ENCODE data around the gene TPBGL. TPM values are rescaled to one million over a fixed set of nuclear protein-coding genes. Genes with fewer than 3 reads are reported as not detected.

Gene TPBGL
- total RNA-seq, 1 experiment from 2014 or later, result not detected

DNA sequence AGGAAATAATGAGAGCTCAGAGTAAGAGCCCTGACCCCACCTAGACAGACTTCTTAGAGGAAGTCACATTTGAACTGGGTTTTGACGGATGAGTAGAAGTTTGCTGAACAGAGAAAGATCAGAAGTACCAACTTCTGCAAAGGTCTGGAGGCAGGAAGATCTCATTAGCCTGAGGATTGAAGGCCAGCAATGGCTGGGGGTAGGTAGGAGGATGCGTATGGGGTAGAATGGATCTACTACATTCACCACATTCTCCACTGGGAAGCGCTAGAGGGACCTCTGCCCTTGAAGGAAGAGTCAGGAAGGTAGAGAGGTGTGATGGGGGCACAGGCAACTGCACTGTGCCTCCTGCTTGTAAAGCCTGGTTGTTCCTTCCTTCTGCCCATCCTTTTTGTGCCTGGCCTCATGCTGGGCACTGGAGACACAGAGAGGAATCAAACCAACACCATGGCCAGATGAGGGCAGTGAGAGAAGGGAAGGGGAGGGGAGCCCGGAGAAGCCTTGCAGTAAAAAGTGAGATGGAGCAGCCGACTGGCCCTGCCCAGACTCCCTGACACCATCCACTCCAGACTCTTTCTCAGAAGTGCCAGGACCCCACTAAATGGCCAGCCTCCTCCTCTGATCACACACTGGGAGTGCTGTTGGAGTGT, 4.9 kb downstream of the TPBGL start:
- no peak for DNase-seq (ENCODE audit: low read depth)

DNA sequence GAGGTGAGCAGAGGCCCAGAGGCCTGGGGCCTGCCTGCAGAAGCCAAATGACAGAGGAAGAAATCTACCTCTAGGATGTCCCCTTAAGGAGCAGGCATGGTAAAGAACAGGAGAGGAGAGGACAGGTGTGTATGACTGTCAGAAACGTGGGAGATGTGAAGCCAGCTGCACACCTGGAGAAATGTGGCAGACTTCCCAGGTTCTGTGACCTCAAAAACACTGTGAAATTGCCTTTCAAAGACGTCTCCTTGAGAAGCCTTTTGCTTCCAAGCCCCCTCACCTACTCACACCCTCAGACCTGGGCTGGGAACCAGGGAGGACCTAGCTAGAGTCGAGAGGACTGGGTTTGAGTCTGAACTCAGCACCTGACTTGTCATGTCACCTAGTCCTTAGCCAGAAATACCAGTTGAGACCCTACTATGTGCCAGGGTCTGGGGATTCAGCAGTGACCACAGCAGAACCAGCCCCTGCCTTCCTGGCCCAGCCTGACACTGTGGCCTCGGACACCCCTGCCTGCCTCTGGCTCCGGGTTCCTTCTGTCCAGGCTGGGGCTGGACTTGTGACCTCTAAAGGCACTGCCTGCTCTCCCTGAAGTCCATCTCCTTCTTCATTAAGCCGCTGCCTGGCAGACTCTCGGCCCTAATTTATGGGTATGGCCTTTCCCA, 5.6 kb downstream of the TPBGL start:
- no peak for DNase-seq (ENCODE audit: low read depth)

DNA sequence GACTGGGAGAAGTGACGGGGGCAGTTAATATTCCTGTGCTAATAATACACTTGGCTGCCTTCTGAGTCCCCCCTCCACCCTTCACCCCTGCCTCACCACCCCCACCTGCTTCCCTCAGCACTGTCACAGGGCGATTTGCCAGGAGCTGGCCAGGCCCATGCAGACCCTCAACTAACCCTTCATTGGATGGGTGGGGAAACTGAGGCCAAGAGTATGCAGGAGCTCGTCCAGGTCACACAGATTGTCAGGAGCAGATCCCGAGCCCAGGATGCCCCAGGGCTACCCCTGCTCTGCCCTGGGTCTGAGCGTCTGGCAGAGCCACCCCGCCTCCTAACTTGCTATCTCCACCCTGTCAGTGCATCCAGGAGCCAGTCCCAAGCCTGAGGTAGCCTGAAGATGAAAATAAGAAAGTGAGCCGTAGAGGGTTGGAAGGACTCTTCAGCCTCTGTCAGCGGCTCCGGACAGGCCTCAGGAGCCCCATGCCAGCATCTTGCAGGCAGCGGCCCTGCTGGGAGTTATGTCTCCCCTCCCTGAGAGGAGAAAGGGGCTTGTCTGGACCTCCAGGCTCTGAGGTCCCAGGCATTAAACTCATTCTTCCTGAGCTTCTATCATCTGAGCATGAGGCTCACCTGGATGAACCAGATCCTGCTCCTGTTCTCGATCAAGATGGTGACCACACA, 6.2 kb downstream of the TPBGL start:
- DNase-seq (ENCODE audit: low read depth), result no peak

DNA sequence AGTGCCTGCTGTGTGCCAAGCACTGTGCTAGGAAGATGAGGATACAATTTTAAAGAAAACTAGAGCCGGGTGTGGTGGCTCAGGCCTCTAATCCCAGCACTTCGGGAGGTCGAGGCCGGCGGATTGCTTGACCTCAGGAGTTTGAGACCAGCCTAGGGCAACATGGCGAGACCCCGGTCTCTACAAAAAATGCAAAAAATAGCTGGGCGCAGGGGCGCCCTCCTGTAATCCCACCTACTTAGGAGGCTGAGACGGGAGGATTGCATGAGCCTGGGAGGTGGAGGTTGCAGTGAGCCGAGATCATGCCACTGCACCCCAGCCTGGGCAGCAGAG, 8.3 kb downstream of the TPBGL start:
- no peak for DNase-seq (ENCODE audit: low read depth)

DNA sequence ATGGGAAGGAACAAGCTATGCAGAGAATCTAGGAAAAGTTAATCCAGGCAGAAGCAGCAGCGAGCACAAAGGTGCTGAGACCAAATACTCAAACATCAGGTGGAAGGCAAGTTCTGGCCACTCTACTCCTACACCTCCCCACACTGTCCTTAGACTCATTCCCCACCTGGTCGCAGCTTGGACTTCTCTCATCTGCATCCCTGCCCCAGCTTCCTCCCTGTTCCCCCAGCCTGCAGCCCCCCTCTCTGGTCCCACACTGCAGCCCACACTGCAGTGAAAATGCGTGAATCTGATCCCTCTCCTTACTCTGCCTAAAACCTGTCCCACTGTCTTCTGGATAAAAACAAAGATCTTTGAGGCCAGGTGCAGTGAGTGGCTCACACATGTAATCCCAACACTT, 9.1 kb downstream of the TPBGL start:
- DNase-seq (ENCODE audit: low read depth), result no peak

DNA sequence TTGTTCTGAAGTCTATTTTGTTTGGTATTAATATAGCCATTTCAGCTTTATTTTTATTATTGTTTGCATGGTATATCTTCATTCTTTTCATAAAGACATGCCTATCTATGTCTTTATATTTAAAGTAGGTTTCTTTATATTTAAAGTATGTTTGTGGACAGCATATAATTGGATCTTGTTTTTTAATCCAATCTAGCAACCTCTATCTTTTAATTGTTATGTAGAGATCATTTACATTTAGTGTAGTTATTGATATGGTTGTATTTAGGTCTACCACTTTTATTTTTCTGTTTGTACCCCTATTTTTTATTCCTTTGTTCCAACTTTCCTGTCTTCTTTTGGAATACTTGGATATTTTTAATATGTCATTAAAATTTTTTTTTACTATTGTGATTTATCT, 13.8 kb downstream of the TPBGL start:
- DNase-seq (ENCODE audit: low read depth), result no peak

DNA sequence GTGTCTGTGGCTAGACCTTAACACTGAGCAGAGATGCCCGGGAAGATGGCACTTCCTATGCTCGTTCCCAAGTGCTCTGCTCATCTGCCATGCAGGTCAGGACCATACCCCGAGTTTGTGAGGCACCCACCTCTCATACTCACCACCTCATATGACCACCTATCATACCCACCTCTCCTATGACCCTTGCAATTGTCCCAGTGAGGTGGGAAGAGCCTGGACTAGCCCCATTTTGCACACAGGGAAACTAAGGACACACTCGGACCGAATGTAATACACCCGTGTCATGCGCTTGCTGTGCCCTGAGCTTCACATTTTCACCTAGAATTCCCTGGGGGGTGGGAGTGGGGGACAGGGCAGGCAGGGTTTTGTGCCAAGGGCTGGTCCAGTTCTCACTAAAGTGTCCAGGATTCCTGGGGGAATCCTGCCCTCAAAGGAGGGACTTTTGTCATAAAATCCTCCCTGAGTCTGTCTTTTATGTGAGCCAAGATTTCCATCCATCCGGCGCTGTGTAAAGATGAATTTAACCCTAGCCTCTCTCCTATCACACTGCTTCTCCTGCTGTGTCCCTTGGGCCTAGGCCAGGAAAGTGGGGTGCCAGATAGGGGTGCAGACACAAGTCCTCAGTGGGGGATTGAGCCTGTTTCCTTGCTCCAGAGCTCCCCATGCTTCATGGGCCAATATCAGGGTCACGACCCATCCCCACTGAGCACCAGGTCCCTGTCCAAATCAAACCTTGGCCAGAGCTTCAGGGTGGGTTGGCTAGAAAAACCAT, 20.0 kb downstream of the TPBGL start:
- no peak for DNase-seq (ENCODE audit: low read depth)

DNA sequence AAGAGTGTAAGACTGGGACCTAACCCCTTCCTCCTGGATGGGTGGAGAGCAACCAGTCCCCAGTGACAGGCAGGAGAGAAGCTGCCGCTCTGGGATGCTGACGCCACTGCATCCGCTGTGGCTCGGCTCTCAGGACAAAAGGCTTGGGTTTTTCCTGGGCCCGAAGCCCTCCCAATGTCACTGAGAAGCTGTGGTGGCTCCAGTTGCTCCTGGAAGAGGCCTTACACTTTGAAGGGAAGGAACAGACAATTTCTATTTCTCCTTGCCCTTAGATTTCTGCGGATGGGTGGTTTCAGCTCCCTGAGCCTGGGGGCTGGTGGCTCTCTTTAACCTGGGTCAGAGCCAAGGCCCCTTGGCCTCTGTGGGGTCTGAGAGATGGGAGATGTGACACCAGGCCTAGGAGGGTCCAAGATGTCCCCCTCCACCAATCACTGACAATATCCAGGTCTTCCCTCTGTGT, 21.4 kb downstream of the TPBGL start:
- no peak for DNase-seq (ENCODE audit: low read depth)

DNA sequence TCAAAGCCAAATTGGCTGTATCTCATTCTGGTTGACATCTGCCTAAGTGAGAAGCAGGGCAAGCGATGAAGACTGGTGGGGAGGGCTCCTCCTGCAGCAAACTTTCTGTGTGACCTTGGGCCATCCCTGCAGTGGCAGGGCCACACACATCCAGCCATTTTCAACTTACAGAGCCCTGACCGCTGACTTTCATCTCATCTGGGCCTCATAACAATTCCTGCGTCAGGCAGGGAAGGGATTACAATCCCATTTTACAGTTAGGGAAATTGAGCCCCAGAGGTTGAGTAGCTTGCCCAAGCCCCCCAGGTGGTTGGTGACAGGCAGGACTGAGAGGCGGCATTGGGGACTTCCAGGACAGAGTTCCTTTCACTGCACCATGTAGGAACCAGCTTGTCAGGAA, 21.9 kb downstream of the TPBGL start:
- no peak for DNase-seq (ENCODE audit: low read depth)

DNA sequence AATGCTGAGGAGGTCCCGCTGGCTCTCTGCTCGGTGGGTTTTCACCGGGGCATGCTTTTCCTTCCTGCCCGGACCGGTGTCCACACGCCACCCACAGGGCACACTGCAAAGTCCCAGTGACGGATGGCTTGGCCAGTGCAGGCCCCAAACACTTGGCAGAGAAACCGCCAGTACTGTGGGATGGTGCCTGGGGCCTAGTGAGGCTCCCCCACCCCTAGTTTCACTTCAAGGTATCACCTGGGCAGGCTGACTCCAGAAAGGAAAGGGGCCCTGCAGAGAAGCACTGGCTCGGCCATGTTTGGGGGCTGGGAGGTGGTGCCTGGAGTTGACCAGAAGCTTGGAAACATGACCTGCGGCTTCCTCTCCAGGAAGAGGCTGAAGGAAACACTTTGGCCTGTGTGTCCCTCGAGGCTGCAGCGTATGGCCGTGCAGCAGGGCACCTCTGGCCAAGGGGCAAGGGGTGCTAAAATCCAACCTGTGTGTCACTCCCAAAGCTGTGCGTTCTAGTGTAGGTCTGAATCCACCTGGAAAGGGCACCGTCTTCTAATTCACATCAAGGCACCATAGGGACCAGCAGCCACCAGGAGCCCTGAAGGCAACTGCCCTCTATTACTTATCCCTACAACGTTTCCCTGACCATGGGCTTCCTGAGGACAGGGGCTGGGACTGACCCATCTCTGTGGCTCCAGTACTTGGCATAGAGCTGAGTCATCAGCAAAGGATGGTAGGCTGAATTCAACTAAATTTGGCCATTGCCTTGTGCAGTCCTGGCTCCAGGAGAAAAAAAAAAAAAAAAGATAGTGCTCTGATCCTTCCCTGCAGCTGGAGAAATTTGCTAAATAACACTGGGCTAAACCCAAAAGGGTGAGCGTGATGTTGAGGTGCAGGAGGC, 22.6 kb downstream of the TPBGL start:
- DNase-seq (ENCODE audit: low read depth), result no peak

DNA sequence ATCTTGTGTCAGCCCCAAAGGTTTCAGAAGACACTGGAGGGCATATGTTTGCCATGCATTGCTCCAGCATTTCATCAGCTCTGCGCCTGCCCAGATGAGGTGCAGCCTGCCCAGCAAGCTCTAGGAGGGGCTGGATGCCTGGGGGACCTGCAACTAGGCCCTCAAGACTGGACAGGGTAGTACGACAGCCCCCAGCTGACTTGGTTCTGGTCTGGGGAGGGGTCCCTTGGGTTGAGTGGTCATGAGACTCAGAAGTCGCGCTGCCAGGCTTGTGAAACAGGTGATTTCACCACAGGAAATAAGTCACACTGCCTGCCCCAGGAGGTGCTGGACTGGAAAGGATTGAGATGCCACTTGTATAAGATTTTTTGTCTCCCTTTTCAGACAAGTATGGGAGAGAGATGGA, 23.4 kb downstream of the TPBGL start:
- no peak for DNase-seq (ENCODE audit: low read depth)

DNA sequence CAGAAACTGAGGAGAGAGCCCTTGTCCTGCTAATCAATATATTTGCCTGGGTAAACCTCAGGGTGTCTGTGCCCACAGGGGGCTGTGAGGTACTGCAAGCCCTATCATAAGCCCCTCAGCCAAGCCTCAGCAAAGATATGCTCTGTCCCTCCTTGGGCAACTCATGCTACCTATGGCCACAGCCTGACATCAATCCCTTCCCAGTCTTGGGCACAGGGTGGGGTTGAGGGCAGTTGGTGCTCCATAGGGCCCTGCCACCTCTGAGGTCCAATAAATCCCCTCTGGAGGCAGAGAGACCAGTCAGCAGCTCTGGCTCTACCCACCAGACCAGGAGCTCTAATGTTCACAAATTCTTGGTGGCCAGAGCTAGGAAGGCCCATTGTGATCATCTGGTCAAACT, 23.8 kb downstream of the TPBGL start:
- no peak for DNase-seq (ENCODE audit: low read depth)

DNA sequence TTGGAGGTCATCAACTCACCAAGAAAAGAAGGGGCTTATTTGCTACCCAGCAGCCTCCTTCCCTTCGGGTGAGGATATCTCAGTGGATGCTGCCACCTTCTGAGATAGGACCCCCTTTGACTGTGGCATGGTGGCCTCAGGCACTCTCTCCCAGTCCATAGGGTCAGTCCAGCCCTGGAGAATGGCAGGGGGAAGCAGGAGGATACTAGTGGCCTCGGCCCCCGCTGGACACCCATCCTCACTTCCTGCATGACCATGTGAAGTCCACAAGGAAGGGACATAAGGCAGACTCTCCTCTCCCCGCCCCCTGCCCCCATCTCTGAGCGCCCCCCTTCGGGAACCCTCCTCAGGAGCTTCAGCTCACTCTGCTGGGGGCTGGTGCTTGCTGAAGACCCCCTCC, 24.4 kb downstream of the TPBGL start:
- DNase-seq (ENCODE audit: low read depth), result no peak

DNA sequence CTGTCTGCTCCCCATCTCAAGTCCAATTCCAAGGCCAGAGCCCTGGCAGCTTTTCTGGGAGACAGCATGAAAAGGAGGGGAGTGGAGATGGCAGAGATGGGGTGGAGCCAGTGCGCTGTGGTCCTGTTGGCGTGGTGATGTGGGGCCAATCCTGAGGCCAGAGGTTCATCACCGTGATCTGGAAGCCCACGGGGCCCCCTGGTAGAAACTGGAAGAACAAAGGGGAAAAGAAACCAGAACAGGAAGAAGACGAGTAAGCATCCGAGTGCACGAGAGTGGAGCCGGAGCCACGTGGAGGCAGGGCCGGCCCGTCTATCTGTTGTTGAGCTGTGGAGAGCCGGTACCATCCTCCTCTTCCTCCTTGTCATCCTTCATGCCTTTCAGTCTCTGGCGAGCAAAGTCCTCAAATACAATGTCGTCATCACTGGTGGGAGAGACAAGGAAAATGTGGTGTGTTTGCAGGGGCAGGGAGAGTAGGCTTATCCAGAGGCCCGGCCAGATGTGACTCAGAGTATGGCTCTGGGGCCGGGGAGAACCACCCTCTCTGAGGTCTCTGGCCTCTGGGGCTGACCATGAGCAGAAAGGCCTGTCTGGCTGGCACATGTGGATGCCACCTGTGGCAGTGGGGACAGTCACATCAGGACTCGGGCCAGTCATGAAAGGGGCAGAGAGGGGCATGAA, 25.4 kb downstream of the TPBGL start:
- no peak for DNase-seq (ENCODE audit: low read depth)

DNA sequence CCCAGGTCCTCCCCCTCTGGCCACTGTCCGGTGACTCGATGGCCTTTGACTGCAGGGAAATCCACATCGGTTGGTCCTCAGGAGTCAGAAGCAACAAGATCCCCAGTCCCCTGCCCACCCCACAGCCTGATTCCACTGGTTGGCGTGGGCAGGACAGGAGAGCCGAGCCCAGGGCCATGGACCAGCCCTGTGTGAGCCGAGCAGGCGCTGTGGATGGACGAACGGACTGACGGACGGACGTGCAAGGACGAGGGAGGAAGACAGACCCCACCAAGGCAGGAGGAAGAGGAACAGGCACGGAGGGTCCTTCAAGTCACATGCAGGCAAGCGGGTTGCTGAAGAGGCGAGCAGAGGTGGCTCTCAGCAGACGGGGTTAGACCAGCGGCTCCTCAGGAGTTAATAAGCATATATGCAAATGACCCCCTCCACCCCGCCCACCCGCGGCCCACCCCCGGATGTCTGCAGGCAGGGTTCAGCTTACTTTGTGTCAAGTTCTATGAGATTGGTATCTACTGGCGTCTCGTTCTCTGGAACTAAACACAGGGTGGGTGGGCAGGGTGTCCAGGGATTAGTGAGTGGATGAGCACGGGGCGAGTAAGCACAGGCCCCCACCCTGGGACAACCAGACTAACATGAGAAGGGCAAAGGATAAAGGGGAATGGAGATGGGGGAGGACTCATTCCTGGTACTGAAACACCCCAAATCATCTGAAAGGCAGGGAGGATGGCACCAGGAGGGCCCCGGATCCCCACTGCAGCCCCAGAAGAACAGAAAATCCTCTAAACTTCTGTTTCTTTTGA, 26.8 kb downstream of the TPBGL start:
- no peak for DNase-seq (ENCODE audit: low read depth)

DNA sequence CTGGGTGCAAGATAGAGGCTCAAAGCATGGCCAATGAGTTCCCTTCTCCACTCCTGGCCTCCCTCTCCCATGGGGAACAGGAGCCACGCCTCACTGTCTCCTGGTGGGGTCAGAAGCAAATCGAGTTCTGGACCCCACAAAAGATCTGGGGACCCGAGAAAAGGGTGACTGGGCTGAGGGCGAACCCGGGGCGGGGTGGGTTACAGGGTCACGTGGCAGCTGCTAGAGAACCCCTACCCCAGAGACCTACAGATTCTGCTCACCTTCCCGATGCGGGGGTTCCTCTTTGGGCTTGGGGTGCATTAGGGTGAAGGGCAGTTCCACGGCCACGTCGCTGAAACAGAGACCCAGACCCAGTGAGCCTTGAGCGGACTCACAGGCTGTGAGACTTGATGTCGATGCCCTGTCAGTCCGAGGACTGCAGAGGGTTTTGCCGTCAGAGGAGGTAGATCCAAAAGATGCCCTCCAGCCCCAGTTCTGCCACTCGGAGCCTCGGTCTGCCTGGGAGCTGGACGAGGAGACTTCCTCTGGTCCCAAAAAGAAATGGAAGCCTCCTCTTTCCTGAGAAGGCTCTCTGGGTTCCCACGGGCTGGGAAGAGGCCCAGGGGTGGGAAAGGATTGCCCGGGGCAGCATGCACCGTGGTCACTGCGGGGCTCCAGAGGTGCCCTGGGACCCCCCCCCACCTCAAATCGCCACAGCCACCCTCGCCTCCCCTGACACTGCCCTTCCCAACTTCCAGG, 28.2 kb downstream of the TPBGL start:
- DNase-seq (ENCODE audit: low read depth), result no peak

DNA sequence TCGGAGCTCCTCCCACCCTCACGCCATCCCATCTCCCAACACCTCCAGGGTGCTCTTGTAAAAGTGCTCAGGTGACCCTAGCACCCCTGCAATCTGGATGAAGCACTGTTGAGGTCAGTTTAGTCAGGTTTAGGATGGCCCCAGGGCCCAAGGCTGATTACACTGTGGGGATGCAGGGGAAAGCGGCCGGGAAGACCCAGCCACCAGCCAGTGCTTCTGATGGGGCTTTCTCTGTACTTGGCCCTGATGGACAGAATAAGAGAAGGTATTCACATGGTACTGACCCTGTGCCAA, 28.7 kb downstream of the TPBGL start:
- no peak for DNase-seq (ENCODE audit: low read depth)

DNA sequence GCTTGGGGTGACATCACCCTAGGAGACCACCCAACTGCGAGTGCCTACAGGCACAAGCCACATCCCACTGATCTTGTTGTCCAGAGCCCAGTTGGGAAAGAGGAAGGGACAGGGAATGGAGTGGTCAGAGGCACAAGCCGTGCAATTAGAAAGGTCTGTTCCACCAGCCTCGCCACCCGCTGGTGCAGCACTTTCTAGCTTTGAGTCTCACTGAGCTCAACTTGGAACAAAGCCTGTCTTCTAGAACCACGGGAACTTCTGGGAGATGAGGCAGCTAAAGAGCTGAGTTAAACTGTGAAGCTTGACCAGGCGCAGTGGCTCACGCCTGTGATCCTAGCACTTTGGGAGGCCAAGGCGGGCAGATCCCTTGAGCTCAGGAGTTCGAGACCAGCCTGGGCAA, 29.3 kb downstream of the TPBGL start:
- no peak for DNase-seq (ENCODE audit: low read depth)

DNA sequence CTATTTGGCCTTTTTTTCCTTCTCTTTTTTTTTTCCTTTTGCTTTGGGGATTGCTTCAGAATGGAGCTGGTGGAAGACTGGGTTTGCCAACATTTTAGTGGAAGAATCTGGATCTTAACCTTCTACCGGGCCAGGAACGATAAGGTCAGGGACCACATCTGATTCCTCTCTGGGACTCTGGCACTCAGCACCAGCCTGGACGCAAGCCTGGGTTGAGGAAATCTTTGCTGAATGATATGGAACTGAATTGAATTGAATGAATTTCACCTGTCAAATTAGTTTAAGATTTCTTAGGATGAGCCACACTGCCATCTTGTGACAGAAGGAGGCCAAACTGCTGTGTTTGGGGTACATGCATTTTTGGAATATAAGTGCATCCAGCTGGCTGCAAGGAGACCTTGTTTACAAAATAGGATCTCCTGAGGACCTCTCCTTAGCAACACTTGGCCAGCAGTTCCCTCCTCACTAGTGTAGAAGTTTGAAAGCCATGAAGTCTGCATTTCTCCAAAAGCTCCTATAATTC, 30.4 kb downstream of the TPBGL start:
- no peak for DNase-seq (ENCODE audit: low read depth)

Measured in Daoy (cell line).